Prostate gland (tissue), 2 donors: ENCODE results near the gene FUCA1. TPM values are rescaled to one million over a fixed set of nuclear protein-coding genes. Genes with fewer than 3 reads are reported as not detected.

Source experiments
- DNase-seq: peaks from one replicate; pipeline ENCODE4 v3.0.0-alpha.2; 2019; ENCODE audit warnings: low spot score
- H3K27ac ChIP-seq, 2 donors: fragments of 200-600 bp; sonication (generic); 2 replicates each; pipeline ENCODE4 v1.5.1; 2017 to 2019
- H3K27me3 ChIP-seq: fragments of 200-600 bp; sonication (generic); replicated peaks from 2 replicates; pipeline ENCODE4 v1.5.1; 2019; ENCODE audit not compliant: insufficient read depth
- H3K36me3 ChIP-seq, 2 donors: fragments of 200-600 bp; sonication (generic); 1 replicate in 1 of 2; 2 replicates in 1 of 2; pipeline versions ENCODE4 v1.5.1 to v1.8.1; 2017 to 2019
- H3K4me1 ChIP-seq: fragments of 200-600 bp; sonication (generic); replicated peaks from 2 replicates; pipeline ENCODE4 v1.5.1; 2019
- H3K4me3 ChIP-seq, 2 donors: fragments of 200-600 bp; sonication (generic); 2 replicates each; pipeline ENCODE4 v1.5.1; 2017 to 2019
- H3K9me3 ChIP-seq: fragments of 200-600 bp; sonication (generic); 2 replicates; pipeline ENCODE4 v1.5.1; 2017
- CTCF ChIP-seq, 4 experiments: fragments of 200-600 bp in 2 of 4; fragments of 450-650 bp in 2 of 4; sonication (generic) in 2 of 4; IDR thresholded peaks; 1 replicate in 3 of 4; 2 replicates in 1 of 4; pipeline ENCODE4 v1.5.1; 2016 to 2019; ENCODE audit warnings: antibody characterized with exemption in 4 of 4, mild to moderate bottlenecking in 2 of 4, moderate library complexity in 2 of 4
- POLR2A ChIP-seq: fragments of 450-650 bp; IDR thresholded peaks from one replicate; pipeline ENCODE4 v1.6.1; 2016; ENCODE audit warnings: antibody characterized with exemption, mild to moderate bottlenecking
- POLR2AphosphoS5 ChIP-seq: sonication (generic); formaldehyde crosslinking; IDR thresholded peaks from one replicate; pipeline ENCODE4 v1.6.1; 2017; ENCODE audit warnings: antibody characterized with exemption
- WGBS: methylation state at CpG from one replicate; pipeline ENCODE4 v1.1.5; 2018; 5-methylcytosine and 5-hydroxymethylcytosine counted together
- intact Hi-C: fragments of 100-400 bp; cut with DNase I; formaldehyde crosslinking; loops from one replicate; pipeline ENCODE4 v1.14.2; 2022
- total RNA-seq, 2 donors: library from RNA; depleted of rRNA; stranded (reverse); fragments of >200 nt; gene quantifications; one replicate each; pipeline ENCODE4 v1.1.0, GENCODE V29; 2016

FUCA1 gene
- total RNA-seq, 2 donors from 2014 or later, result 51.4 to 111 TPM

- Histone ChIP-seq H3K4me1 (no peaks in the 10 kb centered on the region), H3K27ac (no peak overlapping the region), H3K36me3 (no peaks in the 10 kb centered on the region), H3K4me3 (no peak overlapping the region), H3K27me3 (no peaks in the 10 kb centered on the region), H3K9me3 (no peaks in the 10 kb centered on the region)
- intact Hi-C loops, result no loop called here
- DNase-seq, result no peak
- TF ChIP-seq POLR2A, result no peak
- no peak for TF ChIP-seq POLR2AphosphoS5
- no peak for TF ChIP-seq CTCF (IDR thresholded peaks at IDR 0.05)
- WGBS, result 79% methylated on average over 3 of the region's 3 CpGs
Observed at GRCh38 chr1:23872421-23872820, 4.3 kb upstream of the FUCA1 start.

- no peaks in the 10 kb centered on the region for H3K9me3 ChIP-seq
- H3K27me3 ChIP-seq, result no peaks in the 10 kb centered on the region
- DNase-seq, result no peak
- intact Hi-C loops, result no loop called here
- H3K4me1 ChIP-seq, result no peaks in the 10 kb centered on the region
- H3K4me3 ChIP-seq, result no peak overlapping the region
- no peaks in the 10 kb centered on the region for H3K36me3 ChIP-seq
- no peak overlapping the region for H3K27ac ChIP-seq
- 68% methylated on average over 10 of the region's 10 CpGs for WGBS
- TF ChIP-seq POLR2AphosphoS5 (no peak), CTCF (IDR thresholded peaks at IDR 0.05) (no peak), POLR2A (no peak)
Observed at GRCh38 chr1:23869051-23869450, 961 bp upstream of the FUCA1 start.

- H3K4me3 ChIP-seq, result peak overlapping the region; percentile 78 to 85
- 10% methylated on average over 20 of the region's 20 CpGs for WGBS
- TF ChIP-seq POLR2A, result no peak
- TF ChIP-seq POLR2AphosphoS5, result no peak
- no peak for TF ChIP-seq CTCF (IDR thresholded peaks at IDR 0.05)
- H3K4me1 ChIP-seq, result no peaks in the 10 kb centered on the region
- H3K36me3 ChIP-seq, result no peaks in the 10 kb centered on the region
- no peaks in the 10 kb centered on the region for H3K9me3 ChIP-seq
- H3K27me3 ChIP-seq, result no peaks in the 10 kb centered on the region
- intact Hi-C loops, result no loop called here
- H3K27ac ChIP-seq, result peak overlapping the region; percentile 69 to 70
- DNase-seq, result no peak
Observed at GRCh38 chr1:23868557-23869016, 497 bp upstream of the FUCA1 start.

GRCh38 chr1:23867542-23867894, 572 bp downstream of the FUCA1 start:
- no peak for TF ChIP-seq POLR2AphosphoS5
- no peak for TF ChIP-seq POLR2A
- TF ChIP-seq CTCF (IDR thresholded peaks at IDR 0.05), result no peak
- intact Hi-C loops, result no loop called here
- 3% methylated on average over 17 of the region's 17 CpGs for WGBS
- H3K27me3 ChIP-seq, result no peaks in the 10 kb centered on the region
- H3K4me3 ChIP-seq, result peak overlapping the region; percentile 78 to 85
- no peaks in the 10 kb centered on the region for H3K9me3 ChIP-seq
- DNase-seq, result no peak
- no peaks in the 10 kb centered on the region for H3K4me1 ChIP-seq
- peak overlapping the region; percentile 69 to 70 for H3K27ac ChIP-seq
- no peaks in the 10 kb centered on the region for H3K36me3 ChIP-seq

GRCh38 chr1:23865543-23865930, 2.6 kb downstream of the FUCA1 start:
- no peaks in the 10 kb centered on the region for H3K27me3 ChIP-seq
- H3K4me3 ChIP-seq, result no peak overlapping the region
- TF ChIP-seq POLR2AphosphoS5 (no peak), POLR2A (no peak), CTCF (IDR thresholded peaks at IDR 0.05) (no peak)
- intact Hi-C loops, result no loop called here
- no peaks in the 10 kb centered on the region for H3K36me3 ChIP-seq
- no peak overlapping the region for H3K27ac ChIP-seq
- H3K9me3 ChIP-seq, result no peaks in the 10 kb centered on the region
- H3K4me1 ChIP-seq, result no peaks in the 10 kb centered on the region
- WGBS, result 56% methylated on average over 4 of the region's 4 CpGs
- DNase-seq, result peak; percentile 7
